Lower lobe of right lung (tissue), 2 donors: ENCODE measurements around the gene GLI3. TPM values are rescaled to one million over a fixed set of nuclear protein-coding genes. Genes with fewer than 3 reads are reported as not detected.

ENCODE experiments used
- ATAC-seq, 2 donors: fragments of 200-7000 bp; cut with Tn5 transposase; one replicate each; pipeline ENCODE4 v1.9.1; 2020 to 2022; ENCODE audit warnings: mild to moderate bottlenecking in 2 of 2, moderate library complexity in 2 of 2
- DNase-seq: peaks from one replicate; pipeline ENCODE4 v3.0.0-alpha.2; 2020
- H3K27ac ChIP-seq: fragments of 200-600 bp; one replicate; pipeline ENCODE4 v1.8.0; 2022
- H3K27me3 ChIP-seq: fragments of 200-600 bp; one replicate; pipeline ENCODE4 v1.8.0; 2022; ENCODE audit warnings: low read depth
- H3K36me3 ChIP-seq: fragments of 200-600 bp; one replicate; pipeline ENCODE4 v1.8.0; 2022; ENCODE audit warnings: mild to moderate bottlenecking
- H3K4me1 ChIP-seq: fragments of 200-600 bp; one replicate; pipeline ENCODE4 v1.8.0; 2022
- H3K4me3 ChIP-seq: fragments of 200-600 bp; one replicate; pipeline ENCODE4 v1.8.0; 2022; ENCODE audit warnings: mild to moderate bottlenecking
- H3K9me3 ChIP-seq: fragments of 200-600 bp; one replicate; pipeline ENCODE4 v1.8.0; 2022
- intact Hi-C: fragments of 100-400 bp; cut with DNase I; formaldehyde crosslinking; loops from one replicate; pipeline ENCODE4 v1.11.0; 2022
- total RNA-seq: library from RNA; stranded (reverse); fragmentation: NEBNext Ultra II Directional; extraction: Animal tissue kit (Norgen Biotek cat#: 25700); gene quantifications from one replicate; pipeline ENCODE4 v1.2.1, GENCODE V29; 2021
- TF ChIP-seq, protein P1 (sequence below): fragments of 200-600 bp; IDR thresholded peaks from one replicate; pipeline ENCODE4 v1.8.0; 2022; ENCODE audit warnings: antibody characterized with exemption, mild to moderate bottlenecking
- donor health status: DM: no; HTN: yes; CAD: no; lungs with severe emphysema.

The GLI3 gene
- total RNA-seq, 1 donor from 2014 or later = 20.7 TPM

- Histone ChIP-seq H3K4me1 (no peaks in the 10 kb centered on the region), H3K4me3 (no peak overlapping the region), H3K9me3 (no peaks in the 10 kb centered on the region), H3K27ac (no peak overlapping the region), H3K36me3 (peaks cover 12% of the 10 kb centered on the region), H3K27me3 (no peaks in the 10 kb centered on the region)
- intact Hi-C loops = no loop called here
- DNase-seq (no peak), ATAC-seq (no peak)
- TF ChIP-seq, protein P1, sequence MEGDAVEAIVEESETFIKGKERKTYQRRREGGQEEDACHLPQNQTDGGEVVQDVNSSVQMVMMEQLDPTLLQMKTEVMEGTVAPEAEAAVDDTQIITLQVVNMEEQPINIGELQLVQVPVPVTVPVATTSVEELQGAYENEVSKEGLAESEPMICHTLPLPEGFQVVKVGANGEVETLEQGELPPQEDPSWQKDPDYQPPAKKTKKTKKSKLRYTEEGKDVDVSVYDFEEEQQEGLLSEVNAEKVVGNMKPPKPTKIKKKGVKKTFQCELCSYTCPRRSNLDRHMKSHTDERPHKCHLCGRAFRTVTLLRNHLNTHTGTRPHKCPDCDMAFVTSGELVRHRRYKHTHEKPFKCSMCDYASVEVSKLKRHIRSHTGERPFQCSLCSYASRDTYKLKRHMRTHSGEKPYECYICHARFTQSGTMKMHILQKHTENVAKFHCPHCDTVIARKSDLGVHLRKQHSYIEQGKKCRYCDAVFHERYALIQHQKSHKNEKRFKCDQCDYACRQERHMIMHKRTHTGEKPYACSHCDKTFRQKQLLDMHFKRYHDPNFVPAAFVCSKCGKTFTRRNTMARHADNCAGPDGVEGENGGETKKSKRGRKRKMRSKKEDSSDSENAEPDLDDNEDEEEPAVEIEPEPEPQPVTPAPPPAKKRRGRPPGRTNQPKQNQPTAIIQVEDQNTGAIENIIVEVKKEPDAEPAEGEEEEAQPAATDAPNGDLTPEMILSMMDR = no peak
These were observed 209.5 kb downstream of the GLI3 start for GRCh38 chr7:42027521-42027920.

- Histone ChIP-seq H3K4me1 (no peaks in the 10 kb centered on the region), H3K27ac (no peak overlapping the region), H3K9me3 (no peaks in the 10 kb centered on the region), H3K27me3 (no peaks in the 10 kb centered on the region), H3K36me3 (peaks cover 12% of the 10 kb centered on the region), H3K4me3 (no peak overlapping the region)
- DNase-seq (no peak), ATAC-seq (no peak)
- TF ChIP-seq, protein P1 = no peak
- intact Hi-C loops = no loop called here
These were observed 210.3 kb downstream of the GLI3 start for GRCh38 chr7:42026622-42027197.

DNA sequence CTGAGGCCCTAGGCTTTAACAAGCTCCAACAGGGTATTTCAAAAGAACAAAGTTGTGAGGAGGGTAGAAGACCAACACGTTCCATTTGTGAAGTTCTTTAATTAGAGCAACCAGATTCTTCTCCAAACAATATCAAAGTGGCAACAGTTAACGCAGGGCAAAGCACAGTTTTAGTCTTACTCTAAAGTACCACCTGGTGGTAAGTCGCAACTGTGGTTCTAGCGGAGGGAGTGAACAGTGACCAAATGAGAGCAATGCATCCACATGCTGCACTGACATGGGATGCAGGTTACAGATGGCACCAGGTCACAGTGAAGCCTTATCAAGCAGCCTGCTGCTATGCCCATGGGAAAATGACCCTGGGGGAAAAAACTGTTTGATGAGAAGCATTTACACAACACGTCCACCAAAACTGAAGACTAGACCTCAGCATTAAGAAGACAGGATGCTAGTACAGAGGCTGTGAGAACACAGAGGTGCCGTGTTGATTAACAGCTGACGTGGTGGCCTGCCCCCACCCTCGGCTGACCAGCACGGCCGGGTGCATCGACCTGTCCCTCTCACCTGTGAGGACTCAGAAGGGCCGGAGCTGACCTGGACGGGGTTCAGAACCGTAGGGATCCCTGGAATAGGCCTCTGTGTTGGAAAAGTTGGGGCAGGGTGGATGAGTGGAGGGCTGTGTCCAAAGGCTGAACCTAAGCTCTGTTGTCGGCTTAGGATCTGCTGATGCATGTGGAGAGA is 211.2 kb downstream of the GLI3 start:
- Histone ChIP-seq H3K4me3 (no peak overlapping the region), H3K27ac (no peak overlapping the region), H3K36me3 (peaks cover 12% of the 10 kb centered on the region), H3K4me1 (no peaks in the 10 kb centered on the region), H3K27me3 (no peaks in the 10 kb centered on the region), H3K9me3 (no peaks in the 10 kb centered on the region)
- DNase-seq (no peak), ATAC-seq (no peak)
- intact Hi-C loops = no loop called here
- TF ChIP-seq, protein P1 = no peak

DNA sequence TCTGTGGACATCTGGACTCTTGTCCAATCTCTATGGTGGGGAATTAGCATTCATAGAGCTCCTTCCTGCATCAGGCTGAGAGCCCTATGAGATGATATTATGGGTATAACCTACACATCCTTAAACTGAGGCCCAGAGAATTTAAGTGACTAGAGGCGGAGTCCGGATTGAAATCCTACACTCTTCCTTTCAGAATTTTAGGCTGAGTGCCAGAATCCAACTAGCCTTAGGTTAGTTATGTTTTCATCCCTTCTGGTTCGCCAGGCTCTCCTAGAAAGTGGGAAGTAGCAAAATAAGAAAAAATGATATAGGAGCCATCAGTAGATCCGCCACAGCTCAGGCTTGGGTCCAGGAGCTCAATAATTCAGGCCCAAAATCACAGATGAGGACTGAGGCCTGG is 212.5 kb downstream of the GLI3 start:
- H3K4me3 ChIP-seq = no peak overlapping the region
- TF ChIP-seq, protein P1 = no peak
- no peaks in the 10 kb centered on the region for H3K9me3 ChIP-seq
- no peaks in the 10 kb centered on the region for H3K4me1 ChIP-seq
- no peaks in the 10 kb centered on the region for H3K27me3 ChIP-seq
- intact Hi-C loops = no loop called here
- DNase-seq = no peak
- no peak for ATAC-seq
- no peak overlapping the region for H3K27ac ChIP-seq
- H3K36me3 ChIP-seq = peaks cover 12% of the 10 kb centered on the region

GRCh38 chr7:42023262-42023661 is 213.7 kb downstream of the GLI3 start:
- Histone ChIP-seq H3K36me3 (peaks cover 12% of the 10 kb centered on the region), H3K4me3 (no peak overlapping the region), H3K27me3 (no peaks in the 10 kb centered on the region), H3K27ac (no peak overlapping the region), H3K9me3 (no peaks in the 10 kb centered on the region), H3K4me1 (no peaks in the 10 kb centered on the region)
- no peak for ATAC-seq
- intact Hi-C loops = no loop called here
- TF ChIP-seq, protein P1 = no peak
- no peak for DNase-seq
